Measurements from ENCODE around the gene MAF.

MAF gene

GRCh38 chr16:79589601-79590102, 10.9 kb downstream of the MAF start:
- DNase-seq: peak in 5 of 56 donors; percentile 4 to 35 (median 13)

DNA sequence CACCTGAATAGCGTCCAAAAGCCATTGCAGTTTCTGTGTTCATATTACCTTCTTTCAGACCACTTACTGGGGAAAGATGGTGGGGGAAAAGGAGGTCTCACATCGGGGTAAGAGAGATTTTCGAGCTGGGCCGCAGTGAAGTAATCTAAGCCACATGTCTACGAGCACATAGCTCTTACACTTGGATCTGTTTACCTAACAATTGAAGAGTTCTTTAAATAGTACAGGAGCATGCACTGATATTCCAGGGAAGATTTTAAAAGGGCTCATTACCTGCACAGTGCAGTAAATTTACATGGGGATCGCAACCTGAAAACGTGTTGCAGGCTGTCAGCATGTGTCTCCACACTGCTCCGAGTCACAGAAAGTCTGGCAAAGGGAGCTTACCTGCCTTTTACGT, 12.6 kb downstream of the MAF start:
- no peak for DNase-seq

GRCh38 chr16:79587296-79587695, 13.2 kb downstream of the MAF start:
- DNase-seq: no peak

GRCh38 chr16:79582789-79583188, 17.7 kb downstream of the MAF start:
- no peak for DNase-seq

DNA sequence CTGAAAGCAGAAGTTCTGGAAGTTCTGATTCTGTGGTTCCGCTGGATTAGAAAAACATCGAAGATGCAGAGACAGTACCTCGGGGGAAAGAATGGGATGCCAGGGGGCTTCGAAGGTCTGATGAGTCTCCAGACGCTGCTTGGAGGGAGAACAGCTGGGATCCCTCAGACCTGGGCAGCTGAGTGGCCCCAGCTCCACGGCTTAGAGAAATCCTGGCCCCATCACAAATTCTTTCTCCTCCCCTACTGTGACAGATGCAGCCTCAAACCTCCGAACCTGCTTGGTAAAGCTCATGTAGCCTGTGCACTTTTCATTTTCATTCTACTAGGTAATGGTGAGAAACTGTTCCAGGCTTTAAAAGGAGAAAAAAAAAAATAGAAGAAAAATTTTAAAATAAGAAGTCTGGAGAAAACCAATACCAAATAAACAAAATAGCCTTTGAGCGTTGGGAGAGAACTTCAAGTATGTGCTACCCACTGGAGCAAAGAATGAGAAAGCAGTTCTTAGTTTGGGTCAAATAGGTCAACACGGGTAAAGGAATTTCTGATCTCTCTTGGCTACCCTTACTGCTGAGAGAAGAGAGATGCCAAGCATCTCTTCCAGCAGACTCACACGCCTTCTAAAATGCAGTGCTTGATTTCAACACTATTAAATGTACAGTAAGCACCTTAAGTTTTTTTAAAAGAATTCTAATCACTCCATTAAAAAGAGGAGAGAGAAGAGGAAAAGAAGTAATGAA, 19.9 kb downstream of the MAF start:
- no peak for DNase-seq

DNA sequence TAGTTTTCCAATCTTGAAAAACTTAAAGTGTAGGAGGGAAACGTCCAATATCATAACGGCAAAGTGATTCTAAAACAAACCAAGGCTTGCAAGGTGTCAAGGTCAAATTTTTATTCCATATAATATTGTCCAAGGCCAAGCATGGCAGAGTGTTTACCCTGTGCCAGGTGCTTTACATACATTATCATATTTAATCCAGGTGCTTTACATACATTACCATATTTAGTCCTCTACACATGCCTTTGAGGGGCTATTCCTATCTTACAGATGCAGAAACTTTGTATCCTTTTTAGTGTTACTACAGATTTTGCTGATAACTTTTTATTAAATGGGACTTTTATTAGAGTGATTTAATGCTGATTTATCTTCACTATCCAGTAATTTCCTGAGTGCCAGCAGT, 23.9 kb downstream of the MAF start:
- DNase-seq: no peak

DNA sequence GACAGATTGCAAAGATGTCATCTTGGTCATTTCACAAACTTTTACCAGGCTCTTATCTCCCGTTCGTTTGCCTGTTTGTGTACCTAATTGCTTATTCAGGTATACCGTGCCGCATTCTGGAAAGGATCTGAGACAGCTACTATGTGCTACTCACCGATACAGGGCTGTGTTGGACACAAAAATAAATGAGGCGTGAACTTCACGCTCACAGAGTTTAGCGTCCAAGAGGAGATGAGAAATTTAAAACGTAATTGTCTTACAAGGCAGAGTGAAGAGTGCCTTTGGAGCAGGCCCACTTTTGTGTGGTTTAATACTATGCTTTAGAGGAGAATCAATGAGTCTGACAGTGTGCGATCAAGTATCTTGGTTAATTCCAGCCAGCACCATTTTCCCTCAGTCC, 26.7 kb downstream of the MAF start:
- DNase-seq: no peak

DNA sequence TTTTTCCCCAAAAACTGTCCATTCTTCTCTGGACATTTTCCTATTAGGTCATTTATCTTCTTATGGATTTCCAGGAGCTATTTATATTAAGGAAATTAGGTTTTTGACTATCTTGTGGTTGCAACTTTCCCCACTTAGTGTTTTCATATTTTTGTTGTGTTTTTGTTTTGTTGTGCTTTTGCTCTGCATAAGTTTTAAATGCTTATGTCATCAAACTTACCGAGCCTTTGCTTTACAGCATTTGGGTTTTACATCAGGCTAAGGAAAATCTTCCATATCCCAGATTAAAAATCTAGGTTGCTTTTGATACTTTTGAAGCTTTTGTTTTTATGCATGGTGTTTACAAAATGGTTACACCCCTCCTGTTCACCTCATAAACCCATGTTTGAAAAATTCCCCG, 27.5 kb downstream of the MAF start:
- DNase-seq: no peak

DNA sequence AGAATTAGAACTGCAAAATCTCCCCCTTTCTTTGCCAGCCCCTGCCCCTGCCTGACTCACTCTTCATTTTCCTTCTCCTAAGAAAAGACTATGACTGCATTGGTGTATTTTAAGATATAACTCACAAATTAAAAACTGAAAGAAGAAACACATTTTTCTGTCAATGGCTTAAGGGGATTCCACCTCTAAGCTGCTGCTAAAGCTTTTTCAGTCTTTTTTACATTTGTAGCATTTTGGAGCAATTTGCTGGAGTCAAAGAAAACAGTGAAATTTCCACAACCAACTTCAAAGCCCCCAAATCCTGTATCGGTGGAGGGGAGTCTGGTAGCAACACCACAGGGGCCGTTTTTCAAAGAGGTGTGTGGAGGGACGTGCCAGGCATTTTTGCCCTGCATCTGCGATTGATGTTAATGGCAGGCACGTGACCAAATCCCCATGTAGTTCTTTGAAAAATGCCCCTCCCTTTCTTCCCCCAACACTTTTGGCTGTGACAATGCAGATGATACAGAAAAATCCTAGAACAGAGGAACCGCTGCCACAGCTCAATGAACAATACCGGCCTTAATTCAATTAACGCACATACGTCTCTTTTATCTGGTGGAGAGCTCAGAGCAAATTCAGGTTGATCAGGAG, 28.5 kb downstream of the MAF start:
- no peak for DNase-seq

GRCh38 chr16:79571065-79571902, 29.3 kb downstream of the MAF start:
- no peak for DNase-seq

- DNase-seq: no peak
These were observed 35.8 kb downstream of the MAF start for GRCh38 chr16:79564671-79565107.

- no peak for DNase-seq
These were observed 36.6 kb downstream of the MAF start for GRCh38 chr16:79563921-79564320.

DNA sequence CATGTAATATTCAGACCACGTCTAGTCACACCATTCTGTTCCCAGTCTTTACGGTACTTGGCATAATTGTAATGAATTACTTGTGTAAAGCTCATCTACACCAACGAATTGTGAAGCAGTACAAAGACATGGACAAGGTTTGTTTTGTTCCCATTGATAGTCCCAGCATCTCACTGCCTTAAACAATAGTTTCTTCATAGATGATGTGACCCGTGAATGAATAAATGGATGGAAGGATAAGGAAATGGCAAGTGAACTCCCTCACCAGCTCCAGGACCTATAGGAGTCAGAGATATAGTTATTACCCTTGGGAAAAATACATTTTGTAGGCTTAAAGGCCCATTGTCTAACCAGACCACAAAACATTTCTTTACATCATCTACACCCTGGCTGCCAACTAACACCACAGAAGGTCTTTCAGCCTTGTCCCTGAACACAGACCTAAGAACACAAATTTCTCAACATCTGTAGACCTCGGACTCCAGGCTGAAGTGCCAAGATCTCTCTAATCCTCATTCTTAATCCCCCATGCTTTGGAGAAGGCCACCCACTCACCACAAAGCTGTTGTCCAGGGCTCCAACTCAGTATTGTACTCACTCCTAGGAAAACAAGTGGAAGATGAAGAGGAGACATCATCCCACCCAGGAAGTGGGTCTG, 38.2 kb downstream of the MAF start:
- peak in 2 of 56 donors; percentile 5 to 13 for DNase-seq

DNA sequence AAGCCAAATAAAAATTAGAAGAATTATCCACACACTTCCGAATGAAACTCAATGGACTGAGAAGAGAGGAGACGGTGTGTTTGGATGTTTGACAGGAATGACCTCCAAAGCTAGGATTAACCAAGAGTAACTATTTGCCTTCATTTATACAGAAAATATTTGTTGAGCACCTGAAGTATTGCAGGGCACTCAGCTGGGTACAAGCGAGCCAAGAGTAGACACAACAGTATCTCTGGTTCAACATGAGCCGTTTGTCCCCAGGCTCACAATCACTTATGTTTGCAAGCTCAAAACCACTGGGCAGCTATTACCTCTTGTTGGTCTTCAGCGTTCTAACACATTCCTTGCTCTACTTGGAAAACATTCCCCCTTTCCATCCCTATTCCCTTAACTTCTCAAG, 38.8 kb downstream of the MAF start:
- DNase-seq: no peak

DNA sequence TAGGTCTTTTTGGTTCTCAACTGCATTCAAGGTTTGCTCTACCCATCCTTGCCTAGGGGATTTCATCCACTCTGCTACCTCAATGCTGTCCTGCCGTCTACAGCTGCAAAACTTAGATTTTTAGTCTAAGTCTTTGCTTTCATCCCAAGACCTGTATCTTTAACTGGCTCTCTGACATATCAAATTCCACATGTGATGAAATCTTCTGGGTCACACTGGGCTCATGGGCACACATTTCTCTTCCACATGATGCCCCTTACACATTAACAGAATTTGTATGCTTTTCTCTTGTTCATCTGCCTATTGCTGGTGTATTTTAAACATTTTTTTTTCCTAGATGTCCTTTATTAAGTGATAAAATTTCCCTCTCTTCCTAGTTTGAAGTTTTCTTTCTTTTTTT, 39.6 kb downstream of the MAF start:
- DNase-seq: no peak

- DNase-seq: no peak
These were observed 40.2 kb downstream of the MAF start for GRCh38 chr16:79560318-79560717.

- no peak for DNase-seq
These were observed 41.0 kb downstream of the MAF start for GRCh38 chr16:79559532-79559931.

- DNase-seq: no peak
These were observed 43.1 kb downstream of the MAF start for GRCh38 chr16:79557421-79557820.

DNA sequence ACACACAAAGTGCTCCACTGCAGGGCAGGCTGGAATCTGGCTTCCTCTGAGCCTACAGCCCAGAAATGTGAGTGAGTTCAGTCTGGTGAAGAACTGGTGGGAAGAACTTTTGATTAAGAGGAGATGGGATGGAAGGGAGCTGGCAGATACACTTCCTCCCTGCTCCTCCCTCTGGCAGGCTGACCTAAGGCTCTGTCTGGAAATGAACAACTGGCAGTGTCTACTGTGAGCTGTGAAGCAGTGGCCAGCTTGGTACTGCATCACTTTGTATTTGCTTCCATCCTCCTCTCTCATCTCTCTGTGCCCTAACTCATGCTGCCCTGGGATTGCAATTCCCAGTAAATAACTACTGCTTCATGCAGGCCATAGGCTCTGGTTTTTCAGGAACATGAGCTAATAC, 45.6 kb downstream of the MAF start:
- no peak for DNase-seq

DNA sequence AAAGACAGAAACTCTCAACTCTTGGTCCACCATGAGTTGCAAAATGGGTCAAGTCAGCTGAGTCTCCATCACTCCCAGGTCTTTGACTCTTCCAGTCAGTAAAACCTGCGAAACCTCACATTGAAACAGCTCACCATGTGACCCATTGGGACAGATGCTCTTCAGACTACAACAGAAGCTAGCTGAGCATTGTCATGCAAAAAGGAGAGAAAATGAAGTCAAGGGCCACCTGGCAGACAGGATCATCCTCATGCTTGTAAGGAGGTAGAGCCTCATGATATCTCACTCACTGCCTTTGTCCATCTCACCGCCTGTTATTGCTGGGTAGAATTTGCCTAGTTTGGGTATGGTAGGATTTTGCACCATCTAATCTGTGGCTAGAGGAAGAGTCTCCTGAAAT, 50.2 kb downstream of the MAF start:
- no peak for DNase-seq

- no peak for DNase-seq
These were observed 53.5 kb downstream of the MAF start for GRCh38 chr16:79547085-79547484.

All from nucleus accumbens (tissue), 56 donors.